LNCaP clone FGC (cell line): ENCODE results near the gene PCCB.

Source experiments
- DNase-seq: peaks from one replicate; pipeline ENCODE4 v3.0.0-alpha.2; 2011; ENCODE audit warnings: low read depth
- H3K4me3 ChIP-seq: 2 replicates; pipeline ENCODE4 v1.5.1; 2011; ENCODE audit warnings: mild to moderate bottlenecking, low read depth, low read length, control low read depth
- TF ChIP-seq, protein P1 (sequence below): IDR thresholded peaks from 2 replicates; pipeline ENCODE4 v1.5.1; 2012; ENCODE audit warnings: mild to moderate bottlenecking; ENCODE audit not compliant: control insufficient read depth, insufficient read depth; ENCODE audit errors: extremely low read depth

The PCCB gene

GRCh38 chr3:136247855-136248590 is 2.1 kb upstream of the PCCB start:
- DNase-seq: no peak
- TF ChIP-seq, protein P1, sequence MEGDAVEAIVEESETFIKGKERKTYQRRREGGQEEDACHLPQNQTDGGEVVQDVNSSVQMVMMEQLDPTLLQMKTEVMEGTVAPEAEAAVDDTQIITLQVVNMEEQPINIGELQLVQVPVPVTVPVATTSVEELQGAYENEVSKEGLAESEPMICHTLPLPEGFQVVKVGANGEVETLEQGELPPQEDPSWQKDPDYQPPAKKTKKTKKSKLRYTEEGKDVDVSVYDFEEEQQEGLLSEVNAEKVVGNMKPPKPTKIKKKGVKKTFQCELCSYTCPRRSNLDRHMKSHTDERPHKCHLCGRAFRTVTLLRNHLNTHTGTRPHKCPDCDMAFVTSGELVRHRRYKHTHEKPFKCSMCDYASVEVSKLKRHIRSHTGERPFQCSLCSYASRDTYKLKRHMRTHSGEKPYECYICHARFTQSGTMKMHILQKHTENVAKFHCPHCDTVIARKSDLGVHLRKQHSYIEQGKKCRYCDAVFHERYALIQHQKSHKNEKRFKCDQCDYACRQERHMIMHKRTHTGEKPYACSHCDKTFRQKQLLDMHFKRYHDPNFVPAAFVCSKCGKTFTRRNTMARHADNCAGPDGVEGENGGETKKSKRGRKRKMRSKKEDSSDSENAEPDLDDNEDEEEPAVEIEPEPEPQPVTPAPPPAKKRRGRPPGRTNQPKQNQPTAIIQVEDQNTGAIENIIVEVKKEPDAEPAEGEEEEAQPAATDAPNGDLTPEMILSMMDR: no peak
- H3K4me3 ChIP-seq: no peak overlapping the region

GRCh38 chr3:136249091-136249490 is 1.0 kb upstream of the PCCB start:
- TF ChIP-seq, protein P1: no peak
- no peak overlapping the region for H3K4me3 ChIP-seq
- no peak for DNase-seq

GRCh38 chr3:136249593-136249992 is 547 bp upstream of the PCCB start:
- TF ChIP-seq, protein P1: no peak
- DNase-seq: no peak
- peak overlapping the region; percentile 58 for H3K4me3 ChIP-seq

GRCh38 chr3:136250903-136251460 is 842 bp downstream of the PCCB start:
- DNase-seq: peak; percentile 63
- H3K4me3 ChIP-seq: peak overlapping the region; percentile 58
- TF ChIP-seq, protein P1: peak; percentile 45

DNA sequence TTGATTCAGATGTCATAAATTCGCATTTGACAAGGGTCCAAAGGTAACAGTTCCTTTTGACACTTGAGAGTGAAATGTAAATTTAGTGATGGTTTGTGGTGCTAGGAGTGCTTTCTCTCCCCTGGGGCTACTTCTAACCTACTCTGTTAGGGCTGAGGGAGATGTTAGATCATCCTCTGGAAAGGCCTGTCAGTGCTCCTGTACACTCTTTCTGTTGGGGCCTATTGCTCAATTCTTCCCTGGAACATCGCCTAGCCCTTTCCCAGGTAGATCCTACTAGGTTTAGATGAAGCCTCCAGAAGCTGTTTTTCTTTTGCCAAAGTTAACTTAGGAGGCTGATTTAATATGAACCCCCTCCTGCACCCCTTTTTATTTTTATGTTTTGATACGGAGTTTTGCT is 1.4 kb downstream of the PCCB start:
- H3K4me3 ChIP-seq: peak overlapping the region; percentile 58
- TF ChIP-seq, protein P1: no peak
- no peak for DNase-seq

DNA sequence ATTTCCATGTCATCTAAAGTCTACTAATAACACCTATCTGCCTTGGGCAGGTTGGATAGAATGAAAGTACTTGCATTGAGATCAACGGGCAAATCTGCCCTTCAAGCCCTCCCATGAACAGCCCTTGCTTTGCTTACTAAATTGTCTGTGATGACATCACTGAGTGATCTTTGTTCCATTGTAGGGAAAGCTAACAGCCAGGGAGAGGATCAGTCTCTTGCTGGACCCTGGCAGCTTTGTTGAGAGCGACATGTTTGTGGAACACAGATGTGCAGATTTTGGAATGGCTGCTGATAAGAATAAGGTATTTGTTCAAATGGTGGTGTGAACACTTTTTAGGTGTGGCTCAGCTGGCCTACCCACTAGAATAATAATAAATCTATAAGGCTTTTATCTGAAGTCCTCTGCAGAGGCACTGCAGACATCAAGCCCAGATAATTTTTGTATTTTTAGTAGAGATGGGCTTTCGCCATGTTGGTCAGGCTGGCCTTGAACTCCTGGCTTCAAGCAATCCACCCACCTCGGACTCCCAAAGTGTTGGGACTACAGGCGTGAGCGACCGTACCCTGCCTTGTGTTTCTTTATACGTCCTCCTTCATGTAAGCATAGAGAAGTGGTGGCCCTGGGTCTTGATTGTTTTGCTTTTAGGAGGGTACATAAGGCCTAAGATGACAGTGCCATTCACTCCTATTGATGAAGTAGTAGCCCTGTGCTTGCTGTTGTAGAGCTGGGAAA is 5.7 kb downstream of the PCCB start:
- no peak overlapping the region for H3K4me3 ChIP-seq
- no peak for DNase-seq
- TF ChIP-seq, protein P1: no peak
